Measurements from ENCODE around the gene USP44. TPM values are rescaled to one million over a fixed set of nuclear protein-coding genes. Genes with fewer than 3 reads are reported as not detected.

USP44 gene
- total and polyA plus RNA-seq, 10 of the 15 experiments (the other 5 are each of a cell fraction or from before 2014, with no cell fraction given) = 0.02 to 0.26 (median 0.12) TPM; not detected in 6

GRCh38 chr12:95506707-95507523, 44.4 kb downstream of the USP44 start:
- BruUV-seq (replicated peaks) = no TSS peak
- in situ Hi-C loops (cut with MboI) = no loop called here
- Histone ChIP-seq H2AFZ (ENCODE audit: control insufficient read depth, low read depth, low read length) (no peak overlapping the region), H3K4me2 (ENCODE audit: control insufficient read depth, insufficient read depth) (no peak overlapping the region), H3K27ac (ENCODE audit: control insufficient read depth, insufficient read depth) (no peak overlapping the region), H3K4me1 (ENCODE audit: control insufficient read depth, insufficient read depth, low read length) (no peaks in the 10 kb centered on the region), H3K36me3 (ENCODE audit: control insufficient read depth in 2 of 2, insufficient read depth in 2 of 2, low read length in 1 of 2) (peaks cover 7 to 19% of the 10 kb centered on the region in 2 experiments), H3K27me3 (replicated peaks in 1 of 2; ENCODE audit: control insufficient read depth in 2 of 2, insufficient read depth in 2 of 2, low read length in 1 of 2) (no peaks in the 10 kb centered on the region), H3K4me3 (no peak overlapping the region), H3K9ac (ENCODE audit: control insufficient read depth, insufficient read depth, low read length) (no peak overlapping the region), H3K9me3 (replicated peaks; ENCODE audit: control insufficient read depth, insufficient read depth, low read length) (no peaks in the 10 kb centered on the region), H3K79me2 (ENCODE audit: control insufficient read depth, insufficient read depth, low read length) (no peaks in the 10 kb centered on the region; the same call in 1 of the 2 replicates), H4K20me1 (ENCODE audit: control insufficient read depth, insufficient read depth) (no peaks in the 10 kb centered on the region)
- FAIRE-seq = no peak
- intact Hi-C loops (cut with micrococcal nuclease; ENCODE audit: unreplicated experiment) = no loop called here
- DNase-seq (ENCODE audit: low read depth, low spot score) = no peak
- no peak for ATAC-seq
- no peak for TF ChIP-seq SIN3A (IDR thresholded peaks at IDR 0.05; ENCODE audit: low read depth, low read length)
- no peak for TF ChIP-seq CEBPZ (IDR thresholded peaks at IDR 0.05; ENCODE audit: low read depth, low read length)
- TF ChIP-seq IRF4 (IDR thresholded peaks at IDR 0.05; ENCODE audit: low read depth, low read length) = no peak
- TF ChIP-seq SIX5 (IDR thresholded peaks at IDR 0.05; ENCODE audit: low read depth, low read length, severe bottlenecking) = no peak
- no peak for TF ChIP-seq RFX5 (IDR thresholded peaks at IDR 0.05; ENCODE audit: low read depth, low read length)
- TF ChIP-seq ZBTB11 (CRISPR knock-in tag; IDR thresholded peaks at IDR 0.05) = no peak
- TF ChIP-seq TCF7 (IDR thresholded peaks at IDR 0.05; ENCODE audit: borderline replicate concordance) = no peak
- no peak for TF ChIP-seq SMAD5 (IDR thresholded peaks at IDR 0.05; ENCODE audit: low read depth)
- ChIA-PET RAD21 (ENCODE audit: unreplicated experiment) (interaction anchor here (0.7 kb wide), 1 partner anchor 282 kb away, joined by 3 read pairs; no protein-coding TSS in a partner anchor), CTCF (interaction anchor here (0.6 kb wide), 1 partner anchor 164 kb away, joined by 4 read pairs; no protein-coding TSS in a partner anchor), SMC1A (ENCODE audit: uncharacterized antibody, unreplicated experiment) (no interaction called here), POLR2A (no interaction called here)
- 92% methylated on average over 10 of the region's 10 CpGs for WGBS (ENCODE audit: insufficient coverage, insufficient replicate concordance, low lambda C conversion rate, missing lambda C conversion rate)

Data from GM12878 (cell line).